ENCODE data around the gene NOP16.

The NOP16 gene

DNA sequence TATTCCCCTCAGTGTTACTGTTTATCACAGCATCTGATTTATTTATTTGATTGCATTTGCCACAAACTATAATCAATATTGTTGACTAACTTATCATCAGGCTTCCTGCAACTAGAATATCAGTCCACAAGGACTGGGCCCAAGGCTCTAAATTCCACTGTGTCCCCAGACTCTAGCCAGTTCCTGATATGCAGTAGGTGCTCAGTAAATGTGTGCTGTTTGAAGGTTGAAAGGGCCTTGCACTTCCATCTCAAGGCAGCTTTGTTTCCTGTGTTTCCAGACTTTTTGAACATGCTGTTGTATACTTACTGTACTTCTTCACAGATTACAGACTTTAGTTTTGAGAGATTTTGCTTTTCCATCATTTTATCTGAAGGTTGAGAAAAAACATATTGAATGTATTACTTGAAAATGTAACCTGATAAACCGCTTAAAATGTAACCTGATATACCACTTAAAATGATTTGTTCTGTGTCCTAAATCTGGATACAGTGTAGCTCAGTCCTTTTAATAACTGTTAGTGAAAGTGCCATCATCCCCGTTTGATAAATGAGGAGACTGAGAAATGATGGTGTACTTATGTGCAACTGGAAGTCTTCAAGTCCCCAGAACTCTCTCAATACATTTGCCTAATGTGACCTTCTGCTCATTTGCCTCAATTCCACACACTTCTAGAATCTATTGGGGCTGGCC, 45.5 kb downstream of the NOP16 start:
- Histone ChIP-seq H3K9me3 (ENCODE audit: control insufficient read depth, low read length) (no peaks in the 10 kb centered on the region), H3K27me3 (replicated peaks; ENCODE audit: control insufficient read depth, insufficient read depth, low read length, poor library complexity, severe bottlenecking) (no peaks in the 10 kb centered on the region), H3K4me1 (ENCODE audit: control insufficient read depth, insufficient read depth, low read length, poor library complexity, severe bottlenecking) (no peaks in the 10 kb centered on the region), H3K4me3 (ENCODE audit: insufficient read depth, low read depth, low read length, poor library complexity, severe bottlenecking) (no peak overlapping the region), H3K36me3 (ENCODE audit: control insufficient read depth, insufficient read depth, low read length) (peaks cover 31% of the 10 kb centered on the region), H3K27ac (ENCODE audit: insufficient read depth, low read length, poor library complexity, severe bottlenecking) (no peak overlapping the region)
- DNase-seq = no peak

- DNase-seq = no peak
- H3K36me3 ChIP-seq (ENCODE audit: control insufficient read depth, insufficient read depth, low read length) = peaks cover 29% of the 10 kb centered on the region
- H3K4me3 ChIP-seq (ENCODE audit: insufficient read depth, low read depth, low read length, poor library complexity, severe bottlenecking) = no peak overlapping the region
- no peaks in the 10 kb centered on the region for H3K27me3 ChIP-seq (replicated peaks; ENCODE audit: control insufficient read depth, insufficient read depth, low read length, poor library complexity, severe bottlenecking)
- no peaks in the 10 kb centered on the region for H3K9me3 ChIP-seq (ENCODE audit: control insufficient read depth, low read length)
- H3K4me1 ChIP-seq (ENCODE audit: control insufficient read depth, insufficient read depth, low read length, poor library complexity, severe bottlenecking) = no peaks in the 10 kb centered on the region
- no peak overlapping the region for H3K27ac ChIP-seq (ENCODE audit: insufficient read depth, low read length, poor library complexity, severe bottlenecking)
These were observed 46.3 kb downstream of the NOP16 start for GRCh38 chr5:176342158-176342483.

DNA sequence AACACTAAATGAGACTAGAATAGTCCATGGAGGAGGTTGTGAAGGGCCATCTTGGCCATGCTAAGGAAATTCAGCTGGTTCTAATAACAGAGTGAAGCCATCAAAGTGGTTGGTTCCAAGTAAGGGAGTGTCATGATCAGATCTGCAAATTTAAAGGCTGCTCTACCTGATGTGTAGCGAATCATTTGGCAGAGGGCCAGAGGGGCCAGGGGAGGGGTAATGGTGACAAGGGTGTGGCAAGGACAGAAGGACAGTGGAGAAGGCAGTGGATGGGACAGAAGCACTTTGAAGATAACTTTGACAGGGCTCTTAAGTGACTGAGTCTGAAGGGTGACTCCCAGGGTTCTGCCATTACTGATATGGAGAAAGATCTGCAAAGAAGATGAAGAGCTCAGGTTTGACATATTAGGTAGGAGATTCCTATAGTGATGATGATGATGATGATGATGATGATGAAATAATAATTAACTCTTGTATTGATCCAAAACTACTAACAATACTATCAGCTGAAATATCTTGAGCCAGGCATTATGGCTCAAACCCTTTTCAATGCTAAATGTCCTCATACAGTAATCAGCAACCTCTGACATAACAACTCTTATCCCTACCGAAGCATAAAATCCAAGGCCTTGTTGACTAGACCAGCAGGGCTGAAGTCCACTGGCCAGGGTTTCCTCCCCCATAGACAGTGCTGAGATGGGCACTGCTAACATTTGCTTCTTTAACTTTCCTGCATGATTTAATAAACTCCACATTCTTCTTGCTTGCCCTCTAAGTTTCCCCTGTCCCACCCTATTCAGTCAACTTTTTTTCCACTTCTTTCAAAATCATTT, 46.9 kb downstream of the NOP16 start:
- H3K36me3 ChIP-seq (ENCODE audit: control insufficient read depth, insufficient read depth, low read length) = peaks cover 31% of the 10 kb centered on the region
- no peak overlapping the region for H3K4me3 ChIP-seq (ENCODE audit: insufficient read depth, low read depth, low read length, poor library complexity, severe bottlenecking)
- no peaks in the 10 kb centered on the region for H3K4me1 ChIP-seq (ENCODE audit: control insufficient read depth, insufficient read depth, low read length, poor library complexity, severe bottlenecking)
- no peak for DNase-seq
- no peaks in the 10 kb centered on the region for H3K27me3 ChIP-seq (replicated peaks; ENCODE audit: control insufficient read depth, insufficient read depth, low read length, poor library complexity, severe bottlenecking)
- H3K27ac ChIP-seq (ENCODE audit: insufficient read depth, low read length, poor library complexity, severe bottlenecking) = no peak overlapping the region
- no peaks in the 10 kb centered on the region for H3K9me3 ChIP-seq (ENCODE audit: control insufficient read depth, low read length)

DNA sequence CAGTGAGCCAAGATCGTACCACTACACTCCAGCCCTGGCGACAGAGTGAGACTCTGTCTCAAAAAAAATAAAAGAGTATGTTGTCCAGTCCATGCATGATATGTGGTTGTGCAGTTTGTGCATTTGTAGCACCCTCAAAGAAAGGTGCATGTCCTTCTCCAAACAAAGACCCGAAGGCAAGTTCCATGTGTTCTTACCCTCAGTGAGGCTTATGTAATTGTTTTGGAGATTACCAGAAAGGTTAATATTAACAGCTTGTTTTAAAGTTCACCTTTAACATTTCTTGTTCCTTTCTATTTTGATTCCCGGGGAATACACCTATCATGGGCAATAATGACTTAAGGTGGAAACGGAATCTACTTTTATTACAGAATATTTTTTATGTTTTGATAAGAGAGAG, 49.1 kb downstream of the NOP16 start:
- peaks cover 15% of the 10 kb centered on the region for H3K36me3 ChIP-seq (ENCODE audit: control insufficient read depth, insufficient read depth, low read length)
- H3K27me3 ChIP-seq (replicated peaks; ENCODE audit: control insufficient read depth, insufficient read depth, low read length, poor library complexity, severe bottlenecking) = no peaks in the 10 kb centered on the region
- H3K27ac ChIP-seq (ENCODE audit: insufficient read depth, low read length, poor library complexity, severe bottlenecking) = no peak overlapping the region

GRCh38 chr5:176337913-176338312, 50.5 kb downstream of the NOP16 start:
- DNase-seq = no peak

More for the DNA sequence above, 49.1 kb downstream of the NOP16 start:
- no peak for DNase-seq
- Histone ChIP-seq H3K9me3 (ENCODE audit: control insufficient read depth, low read length) (peaks cover 2% of the 10 kb centered on the region), H3K4me3 (ENCODE audit: insufficient read depth, low read depth, low read length, poor library complexity, severe bottlenecking) (no peak overlapping the region), H3K4me1 (ENCODE audit: control insufficient read depth, insufficient read depth, low read length, poor library complexity, severe bottlenecking) (no peaks in the 10 kb centered on the region)

GRCh38 chr5:176334031-176334770, 54.2 kb downstream of the NOP16 start:
- no peak overlapping the region for H3K4me3 ChIP-seq (ENCODE audit: insufficient read depth, low read depth, low read length, poor library complexity, severe bottlenecking)
- peaks cover 4% of the 10 kb centered on the region for H3K9me3 ChIP-seq (ENCODE audit: control insufficient read depth, low read length)
- DNase-seq = no peak
- H3K4me1 ChIP-seq (ENCODE audit: control insufficient read depth, insufficient read depth, low read length, poor library complexity, severe bottlenecking) = no peaks in the 10 kb centered on the region
- H3K27me3 ChIP-seq (replicated peaks; ENCODE audit: control insufficient read depth, insufficient read depth, low read length, poor library complexity, severe bottlenecking) = no peaks in the 10 kb centered on the region
- peaks cover 15% of the 10 kb centered on the region for H3K36me3 ChIP-seq (ENCODE audit: control insufficient read depth, insufficient read depth, low read length)
- no peak overlapping the region for H3K27ac ChIP-seq (ENCODE audit: insufficient read depth, low read length, poor library complexity, severe bottlenecking)

More at GRCh38 chr5:176337913-176338312, 50.5 kb downstream of the NOP16 start:
- peaks cover 15% of the 10 kb centered on the region for H3K36me3 ChIP-seq (ENCODE audit: control insufficient read depth, insufficient read depth, low read length)
- H3K27me3 ChIP-seq (replicated peaks; ENCODE audit: control insufficient read depth, insufficient read depth, low read length, poor library complexity, severe bottlenecking) = no peaks in the 10 kb centered on the region
- no peaks in the 10 kb centered on the region for H3K4me1 ChIP-seq (ENCODE audit: control insufficient read depth, insufficient read depth, low read length, poor library complexity, severe bottlenecking)
- H3K9me3 ChIP-seq (ENCODE audit: control insufficient read depth, low read length) = peaks cover 4% of the 10 kb centered on the region
- no peak overlapping the region for H3K27ac ChIP-seq (ENCODE audit: insufficient read depth, low read length, poor library complexity, severe bottlenecking)
- no peak overlapping the region for H3K4me3 ChIP-seq (ENCODE audit: insufficient read depth, low read depth, low read length, poor library complexity, severe bottlenecking)
